Measurements from ENCODE around the gene ACADL.

The ACADL gene

DNA sequence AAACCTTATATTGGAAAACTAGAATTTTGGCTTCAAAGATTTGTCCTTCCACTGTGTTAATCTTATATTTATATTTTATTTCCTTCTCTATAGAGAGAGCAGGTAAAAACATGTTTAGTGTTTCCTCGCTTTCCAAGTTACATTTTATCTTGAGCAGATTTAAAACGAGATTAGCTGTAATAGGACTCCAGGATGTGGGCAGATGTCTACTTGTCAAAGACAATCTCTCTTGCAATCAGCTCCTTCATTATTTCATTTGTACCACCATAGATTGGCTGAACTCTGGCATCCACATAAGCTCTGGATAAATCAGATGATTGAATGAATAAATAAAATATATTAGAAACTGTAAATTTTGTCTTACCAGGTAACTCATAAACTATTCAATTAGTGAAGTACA, 36.5 kb downstream of the ACADL start:
- no peak for TF ChIP-seq CTCF (IDR thresholded peaks at IDR 0.05)

- no peak for TF ChIP-seq CTCF (IDR thresholded peaks at IDR 0.05)
These were observed 37.1 kb downstream of the ACADL start for GRCh38 chr2:210188190-210188589.

GRCh38 chr2:210180477-210180876, 44.8 kb downstream of the ACADL start:
- no peak for TF ChIP-seq CTCF (IDR thresholded peaks at IDR 0.05)

DNA sequence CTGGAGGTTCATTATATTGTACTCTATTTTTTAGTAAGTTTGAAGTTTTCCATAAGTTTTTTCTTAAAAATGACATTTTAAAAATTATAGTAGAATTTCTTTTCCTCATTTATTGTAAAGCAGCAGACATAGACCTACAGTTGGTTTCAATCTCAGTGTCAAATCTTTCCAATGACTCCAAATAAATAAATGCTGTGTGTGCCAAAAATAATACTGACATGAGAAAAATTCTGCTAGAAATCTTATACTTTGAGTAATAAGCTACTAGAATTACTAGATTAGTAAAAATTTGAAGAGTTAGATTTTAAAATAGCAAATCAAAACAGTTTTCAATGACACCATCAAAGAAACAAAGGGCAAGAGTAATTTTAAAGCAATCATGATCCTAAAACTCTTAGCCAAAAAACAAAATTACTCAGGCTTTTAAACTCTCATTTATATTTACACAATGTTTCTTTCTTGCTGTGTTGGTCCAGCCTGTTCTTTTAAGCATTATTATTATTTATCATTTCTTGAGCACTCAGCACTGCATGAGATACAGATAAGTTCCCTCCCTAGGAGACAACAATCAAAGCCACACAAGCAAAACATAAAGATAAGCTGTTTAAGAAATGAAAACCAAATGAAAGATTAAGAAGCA, 45.8 kb downstream of the ACADL start:
- TF ChIP-seq CTCF (IDR thresholded peaks at IDR 0.05) = no peak

DNA sequence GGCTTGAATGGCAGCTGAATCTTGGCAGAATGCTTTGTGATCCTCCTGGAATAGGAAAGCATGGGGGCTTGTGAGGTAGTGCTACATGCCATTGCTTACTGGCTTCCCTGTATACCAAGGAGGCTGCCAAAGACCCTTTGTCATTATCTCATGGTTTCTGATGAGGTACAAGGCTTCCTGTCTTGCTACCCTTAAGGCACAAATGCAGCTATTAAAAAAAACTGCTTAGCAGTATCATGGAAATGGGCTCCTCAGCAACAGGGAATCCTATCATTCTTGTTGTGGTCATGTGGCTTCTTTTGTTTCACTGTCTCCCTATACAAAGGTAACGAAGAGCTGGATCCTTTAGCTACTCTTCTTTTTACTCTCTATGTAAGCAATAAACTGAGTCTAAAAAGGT, 47.5 kb downstream of the ACADL start:
- no peak for TF ChIP-seq CTCF (IDR thresholded peaks at IDR 0.05)

DNA sequence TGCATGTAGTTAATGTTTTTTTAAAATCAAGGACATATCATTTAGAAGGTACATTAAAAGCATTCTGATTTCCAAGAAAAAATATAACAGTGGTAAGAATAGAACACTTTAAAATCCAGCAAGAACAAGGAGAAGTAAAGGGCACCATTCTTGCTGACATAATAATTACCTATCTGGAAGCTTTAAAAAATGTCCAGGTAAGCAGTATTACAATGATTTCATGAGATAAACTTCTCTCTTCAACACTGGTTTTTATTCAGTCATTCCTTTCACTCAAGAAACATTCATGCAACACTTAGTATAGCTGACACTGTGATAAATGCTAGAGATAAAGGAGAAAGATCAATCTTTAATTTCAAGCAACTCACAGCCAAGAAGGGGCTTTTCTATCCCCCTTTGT, 51.2 kb downstream of the ACADL start:
- no peak for TF ChIP-seq CTCF (IDR thresholded peaks at IDR 0.05)

GRCh38 chr2:210172219-210172575, 53.0 kb downstream of the ACADL start:
- no peak for TF ChIP-seq CTCF (IDR thresholded peaks at IDR 0.05)
